KMS-11 (cell line): ENCODE results near the gene BRD3.
"Not testable (repeated sequence)": the region's sequence is repeated elsewhere in the genome, so short reads cannot be mapped to it uniquely, and the experiment has no call there.

Experiments used
- H2AFZ ChIP-seq: fragments of 200-600 bp; sonication (generic); 2 replicates; pipeline ENCODE4 v1.6.1; 2016; ENCODE audit warnings: antibody characterized with exemption, mixed run types, low read depth
- H3K27ac ChIP-seq: fragments of 200-600 bp; sonication (generic); 2 replicates; pipeline ENCODE4 v1.6.1; 2016; ENCODE audit warnings: mild to moderate bottlenecking, mixed run types
- H3K27me3 ChIP-seq: fragments of 200-600 bp; sonication (generic); 2 replicates; pipeline ENCODE4 v1.6.1; 2017; ENCODE audit warnings: mild to moderate bottlenecking, low read depth, mixed run types, moderate library complexity; ENCODE audit not compliant: insufficient read depth
- H3K36me3 ChIP-seq: fragments of 200-600 bp; sonication (generic); 2 replicates; pipeline ENCODE4 v1.6.1; 2017; ENCODE audit warnings: mild to moderate bottlenecking, mixed run types; ENCODE audit not compliant: insufficient read depth
- H3K4me1 ChIP-seq: fragments of 200-600 bp; sonication (generic); 2 replicates; pipeline ENCODE4 v1.6.1; 2016; ENCODE audit warnings: mild to moderate bottlenecking, low read depth, mixed run types; ENCODE audit not compliant: poor library complexity, severe bottlenecking
- H3K4me2 ChIP-seq: fragments of 200-600 bp; sonication (generic); 2 replicates; pipeline ENCODE4 v1.7.0; 2016; ENCODE audit warnings: mild to moderate bottlenecking, mixed run types
- H3K4me3 ChIP-seq: fragments of 200-600 bp; sonication (generic); IDR thresholded peaks from 2 replicates; pipeline ENCODE4 v1.6.1; 2017; ENCODE audit warnings: low read depth, low read length, mixed read lengths; ENCODE audit not compliant: insufficient read depth
- H3K79me2 ChIP-seq: fragments of 200-600 bp; sonication (generic); 2 replicates; pipeline ENCODE4 v1.6.1; 2016; ENCODE audit warnings: low read depth, mixed run types; ENCODE audit not compliant: insufficient read depth
- H3K9ac ChIP-seq: fragments of 200-600 bp; sonication (generic); 2 replicates; pipeline ENCODE4 v1.6.1; 2016; ENCODE audit warnings: mild to moderate bottlenecking, mixed run types
- H4K20me1 ChIP-seq: fragments of 200-600 bp; sonication (generic); 2 replicates; pipeline ENCODE4 v1.6.1; 2016; ENCODE audit warnings: mild to moderate bottlenecking, mixed run types; ENCODE audit not compliant: insufficient read depth
- TF ChIP-seq, protein P1 (sequence below): fragments of 200-600 bp; sonication (generic); conservative IDR thresholded peaks from 2 replicates; pipeline ENCODE4 v1.6.1; 2017; ENCODE audit warnings: low read depth, mild to moderate bottlenecking, antibody characterized with exemption, low read length, moderate library complexity, mixed read lengths

BRD3 gene

DNA sequence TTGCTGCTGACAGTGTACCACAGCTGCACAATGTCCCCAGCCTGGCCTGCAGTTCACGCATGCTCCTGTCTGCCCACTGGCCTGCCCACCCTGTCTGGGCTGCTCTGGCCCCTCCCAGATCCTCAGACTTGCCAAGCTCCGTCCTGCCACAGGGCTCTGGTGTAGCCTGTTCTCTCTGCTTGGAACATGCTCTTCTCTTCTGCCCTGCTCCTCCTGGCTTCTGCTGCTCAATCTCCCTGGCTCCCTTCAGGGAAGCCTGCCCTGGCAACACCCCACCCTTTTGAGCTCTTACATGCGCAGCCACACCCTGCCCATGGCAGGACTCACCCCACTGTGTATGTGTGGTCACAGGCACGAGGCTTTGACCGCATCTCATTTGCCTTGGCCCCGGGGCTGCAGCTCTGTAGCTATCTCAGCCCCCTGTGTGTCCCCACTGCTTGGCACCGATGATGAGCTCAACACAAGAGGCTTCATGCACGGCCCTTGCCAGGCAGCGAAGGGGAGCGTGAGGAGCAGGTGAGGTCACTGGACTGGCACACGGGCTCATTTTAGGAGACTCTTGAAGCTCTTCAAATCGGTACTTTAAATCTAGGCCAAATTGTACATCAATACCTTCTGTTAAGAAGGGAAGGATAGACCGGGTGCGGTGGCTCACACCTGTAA is 20.4 kb upstream of the BRD3 start:
- H2AFZ ChIP-seq: no peak overlapping the region
- no peak overlapping the region for H3K27ac ChIP-seq
- no peak overlapping the region for H3K4me2 ChIP-seq
- H3K9ac ChIP-seq: no peak overlapping the region
- TF ChIP-seq, protein P1, sequence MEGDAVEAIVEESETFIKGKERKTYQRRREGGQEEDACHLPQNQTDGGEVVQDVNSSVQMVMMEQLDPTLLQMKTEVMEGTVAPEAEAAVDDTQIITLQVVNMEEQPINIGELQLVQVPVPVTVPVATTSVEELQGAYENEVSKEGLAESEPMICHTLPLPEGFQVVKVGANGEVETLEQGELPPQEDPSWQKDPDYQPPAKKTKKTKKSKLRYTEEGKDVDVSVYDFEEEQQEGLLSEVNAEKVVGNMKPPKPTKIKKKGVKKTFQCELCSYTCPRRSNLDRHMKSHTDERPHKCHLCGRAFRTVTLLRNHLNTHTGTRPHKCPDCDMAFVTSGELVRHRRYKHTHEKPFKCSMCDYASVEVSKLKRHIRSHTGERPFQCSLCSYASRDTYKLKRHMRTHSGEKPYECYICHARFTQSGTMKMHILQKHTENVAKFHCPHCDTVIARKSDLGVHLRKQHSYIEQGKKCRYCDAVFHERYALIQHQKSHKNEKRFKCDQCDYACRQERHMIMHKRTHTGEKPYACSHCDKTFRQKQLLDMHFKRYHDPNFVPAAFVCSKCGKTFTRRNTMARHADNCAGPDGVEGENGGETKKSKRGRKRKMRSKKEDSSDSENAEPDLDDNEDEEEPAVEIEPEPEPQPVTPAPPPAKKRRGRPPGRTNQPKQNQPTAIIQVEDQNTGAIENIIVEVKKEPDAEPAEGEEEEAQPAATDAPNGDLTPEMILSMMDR: no peak
- no peaks in the 10 kb centered on the region for H3K4me1 ChIP-seq
- H3K27me3 ChIP-seq: peaks cover 69% of the 10 kb centered on the region
- H4K20me1 ChIP-seq: no peaks in the 10 kb centered on the region
- H3K36me3 ChIP-seq: no peaks in the 10 kb centered on the region
- no peak overlapping the region for H3K4me3 ChIP-seq
- H3K79me2 ChIP-seq: no peaks in the 10 kb centered on the region

- Histone ChIP-seq H3K27me3 (peaks cover 75% of the 10 kb centered on the region), H3K4me3 (no peak overlapping the region), H3K4me1 (no peaks in the 10 kb centered on the region), H3K27ac (no peak overlapping the region), H3K36me3 (no peaks in the 10 kb centered on the region), H4K20me1 (no peaks in the 10 kb centered on the region), H3K9ac (no peak overlapping the region), H3K79me2 (no peaks in the 10 kb centered on the region), H3K4me2 (no peak overlapping the region), H2AFZ (no peak overlapping the region)
- TF ChIP-seq, protein P1: no peak
These were observed 17.8 kb upstream of the BRD3 start for GRCh38 chr9:134085674-134086073.

GRCh38 chr9:134083451-134083850 is 15.6 kb upstream of the BRD3 start:
- H4K20me1 ChIP-seq: no peaks in the 10 kb centered on the region
- no peak overlapping the region for H3K4me2 ChIP-seq
- no peak overlapping the region for H2AFZ ChIP-seq
- no peaks in the 10 kb centered on the region for H3K36me3 ChIP-seq
- H3K79me2 ChIP-seq: no peaks in the 10 kb centered on the region
- no peak overlapping the region for H3K9ac ChIP-seq
- no peak overlapping the region for H3K27ac ChIP-seq
- H3K4me3 ChIP-seq: no peak overlapping the region
- TF ChIP-seq, protein P1: no peak
- H3K27me3 ChIP-seq: peaks cover 72% of the 10 kb centered on the region
- no peaks in the 10 kb centered on the region for H3K4me1 ChIP-seq

- Histone ChIP-seq H3K27me3 (peaks cover 53% of the 10 kb centered on the region), H3K4me1 (no peaks in the 10 kb centered on the region), H2AFZ (no peak overlapping the region), H3K36me3 (no peaks in the 10 kb centered on the region), H3K4me2 (no peak overlapping the region), H3K4me3 (no peak overlapping the region), H3K27ac (no peak overlapping the region), H3K9ac (no peak overlapping the region), H4K20me1 (no peaks in the 10 kb centered on the region), H3K79me2 (no peaks in the 10 kb centered on the region)
- TF ChIP-seq, protein P1: no peak
These were observed 8.8 kb upstream of the BRD3 start for GRCh38 chr9:134076644-134077043.

GRCh38 chr9:134075689-134076088 is 7.9 kb upstream of the BRD3 start:
- peaks cover 54% of the 10 kb centered on the region for H3K27me3 ChIP-seq
- H3K79me2 ChIP-seq, H3K4me3 ChIP-seq, H3K36me3 ChIP-seq, H3K27ac ChIP-seq, H3K9ac ChIP-seq, H3K4me2 ChIP-seq, H4K20me1 ChIP-seq, H3K4me1 ChIP-seq, H2AFZ ChIP-seq: not testable (repeated sequence)
